Tibial nerve (tissue), 4 donors: ENCODE data around the gene UBASH3B. TPM values are rescaled to one million over a fixed set of nuclear protein-coding genes. Genes with fewer than 3 reads are reported as not detected.
A peak's percentile ranks its signal among the peaks of the same experiment; 100 is the strongest.

Experiments
- DNase-seq, 2 donors: peaks; one replicate each; pipeline ENCODE4 v3.0.0-alpha.2; 2019; ENCODE audit warnings: low spot score in 2 of 2
- H3K27ac ChIP-seq, 4 donors: fragments of 200-600 bp; sonication (generic) in 3 of 4; one replicate each; pipeline ENCODE4 v1.5.1; 2017 to 2019; ENCODE audit warnings: mild to moderate bottlenecking in 1 of 4
- H3K27me3 ChIP-seq, 2 donors: fragments of 200-600 bp; sonication (generic) in 1 of 2; one replicate each; pipeline versions ENCODE4 v1.5.1 to v1.6.0; 2017 to 2019
- H3K36me3 ChIP-seq, 3 donors: fragments of 200-600 bp; sonication (generic); one replicate each; pipeline ENCODE4 v1.5.1; 2018 to 2019
- H3K4me1 ChIP-seq, 4 donors: fragments of 200-600 bp; sonication (generic) in 3 of 4; one replicate each; pipeline ENCODE4 v1.5.1; 2017 to 2019
- H3K4me3 ChIP-seq, 4 donors: fragments of 200-600 bp; sonication (generic) in 3 of 4; one replicate each; pipeline ENCODE4 v1.5.1; 2017 to 2019; ENCODE audit warnings: mild to moderate bottlenecking in 1 of 4, moderate library complexity in 1 of 4
- H3K9me3 ChIP-seq, 4 donors: fragments of 200-600 bp; sonication (generic) in 3 of 4; one replicate each; pipeline ENCODE4 v1.5.1; 2017 to 2019
- CTCF ChIP-seq, 5 experiments: fragments of 200-600 bp in 3 of 5; fragments of 450-650 bp in 2 of 5; sonication (generic) in 3 of 5; IDR thresholded peaks; one replicate each; pipeline ENCODE4 v1.5.1; 2016 to 2019; ENCODE audit warnings: antibody characterized with exemption in 5 of 5, mild to moderate bottlenecking in 3 of 5, moderate library complexity in 2 of 5
- EP300 ChIP-seq, 2 donors: sonication (generic); formaldehyde crosslinking; IDR thresholded peaks; one replicate each; pipeline ENCODE4 v1.6.1; 2017; ENCODE audit warnings: antibody characterized with exemption in 2 of 2, mild to moderate bottlenecking in 1 of 2
- POLR2A ChIP-seq, 2 donors: fragments of 450-650 bp; IDR thresholded peaks; one replicate each; pipeline ENCODE4 v1.6.1; 2017; ENCODE audit warnings: antibody characterized with exemption in 2 of 2, mild to moderate bottlenecking in 2 of 2, moderate library complexity in 2 of 2
- WGBS, 2 donors: methylation state at CpG; one replicate each; pipeline ENCODE4 v1.1.5; 2018; 5-methylcytosine and 5-hydroxymethylcytosine counted together
- total RNA-seq, 4 donors: library from RNA; depleted of rRNA; stranded (reverse); fragments of >200 nt; gene quantifications; one replicate each; pipeline ENCODE4 v1.1.0, GENCODE V29; 2016

UBASH3B gene
- total RNA-seq, 4 donors from 2014 or later, result 0.66 to 5.1 (median 1.8) TPM

- Histone ChIP-seq H3K9me3 (no peaks in the 10 kb centered on the region), H3K27me3 (no peaks in the 10 kb centered on the region), H3K36me3 (no peaks in the 10 kb centered on the region), H3K4me3 (no peak overlapping the region), H3K4me1 (peaks cover 0 to 26% (median under 1%) of the 10 kb centered on the region in 4 donors), H3K27ac (no peak overlapping the region)
- 60 to 66% methylated on average over 5 of the region's 5 CpGs for WGBS, 2 donors
- TF ChIP-seq POLR2A (IDR thresholded peaks at IDR 0.05) (no peak), CTCF (IDR thresholded peaks at IDR 0.05) (no peak), EP300 (IDR thresholded peaks at IDR 0.05) (no peak)
- no peak for DNase-seq
Observed at GRCh38 chr11:122737951-122738693, 82.6 kb downstream of the UBASH3B start.

GRCh38 chr11:122741613-122742300 is 86.2 kb downstream of the UBASH3B start:
- Histone ChIP-seq H3K4me3 (no peak overlapping the region), H3K36me3 (no peaks in the 10 kb centered on the region), H3K27ac (peak overlapping the region in 3 of 4 donors; percentile 61 to 75 (median 74)), H3K4me1 (peaks cover 0 to 24% (median 9%) of the 10 kb centered on the region in 4 donors), H3K9me3 (no peaks in the 10 kb centered on the region), H3K27me3 (no peaks in the 10 kb centered on the region)
- no peak for TF ChIP-seq CTCF (IDR thresholded peaks at IDR 0.05)
- TF ChIP-seq EP300 (IDR thresholded peaks at IDR 0.05), result peak in 1 of 2 donors; percentile 62
- WGBS, 2 donors, result 39 to 42% methylated on average over 12 of the region's 12 CpGs
- peak; percentile 18 to 46 for DNase-seq

- 42 to 72% methylated on average over 11 of the region's 11 CpGs for WGBS, 2 donors
- Histone ChIP-seq H3K4me3 (no peak overlapping the region), H3K27ac (peak overlapping the region in 3 of 4 donors; percentile 61 to 75 (median 74)), H3K36me3 (no peaks in the 10 kb centered on the region), H3K4me1 (peaks cover 0 to 27% (median 10%) of the 10 kb centered on the region in 4 donors), H3K9me3 (no peaks in the 10 kb centered on the region), H3K27me3 (no peaks in the 10 kb centered on the region)
- DNase-seq, result no peak
- no peak for TF ChIP-seq POLR2A (IDR thresholded peaks at IDR 0.05)
Observed at GRCh38 chr11:122742301-122743018, 86.9 kb downstream of the UBASH3B start.

- Histone ChIP-seq H3K27me3 (no peaks in the 10 kb centered on the region), H3K36me3 (no peaks in the 10 kb centered on the region), H3K27ac (peak overlapping the region in 3 of 4 donors; percentile 32 to 75 (median 61)), H3K4me1 (peaks cover 0 to 27% (median 10%) of the 10 kb centered on the region in 4 donors), H3K9me3 (no peaks in the 10 kb centered on the region), H3K4me3 (no peak overlapping the region)
- DNase-seq, result no peak
- 87 to 97% methylated on average over 6 of the region's 6 CpGs for WGBS, 2 donors
- TF ChIP-seq EP300 (IDR thresholded peaks at IDR 0.05) (no peak), CTCF (IDR thresholded peaks at IDR 0.05) (no peak), POLR2A (IDR thresholded peaks at IDR 0.05) (no peak)
Observed at GRCh38 chr11:122743097-122743741, 87.7 kb downstream of the UBASH3B start.

- no peaks in the 10 kb centered on the region for H3K27me3 ChIP-seq
- H3K27ac ChIP-seq, result peak overlapping the region in 1 of 4 donors; percentile 75
- H3K4me3 ChIP-seq, result no peak overlapping the region
- H3K36me3 ChIP-seq, result no peaks in the 10 kb centered on the region
- peaks cover 0 to 27% (median 12%) of the 10 kb centered on the region in 4 donors for H3K4me1 ChIP-seq
- TF ChIP-seq EP300 (IDR thresholded peaks at IDR 0.05) (peak in 1 of 2 donors; percentile 23), CTCF (IDR thresholded peaks at IDR 0.05) (no peak)
- WGBS, 2 donors, result 62 to 66% methylated on average over 6 of the region's 6 CpGs
- H3K9me3 ChIP-seq, result no peaks in the 10 kb centered on the region
- peak; percentile 18 to 29 for DNase-seq
Observed at GRCh38 chr11:122743949-122744348, 88.4 kb downstream of the UBASH3B start.
